Measurements from ENCODE around the gene ZSWIM7. TPM values are rescaled to one million over a fixed set of nuclear protein-coding genes. Genes with fewer than 3 reads are reported as not detected.

Gene ZSWIM7
- polyA plus RNA-seq, 3 donors, result 43.1 to 70.1 (median 67.1) TPM

DNA sequence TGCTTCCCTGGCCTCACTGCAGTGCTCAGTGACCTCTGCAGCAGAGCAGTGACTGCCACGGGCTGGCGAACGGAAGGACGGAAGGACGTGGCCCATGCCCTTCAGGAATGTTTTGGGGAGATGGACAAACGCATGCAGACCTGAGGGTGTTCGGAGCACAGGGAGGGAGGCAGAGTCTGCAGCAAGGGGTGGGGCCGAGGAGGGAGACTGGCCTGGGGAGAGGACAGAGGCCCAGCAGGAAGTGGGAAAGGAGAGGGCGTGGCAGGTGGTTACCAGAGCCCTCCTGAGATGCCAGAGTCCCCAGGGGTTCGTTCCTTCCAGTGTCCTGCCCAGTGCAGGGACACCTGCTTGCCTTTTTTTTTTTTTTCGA lies 32.6 kb downstream of the ZSWIM7 start:
- DNase-seq, result peak in 1 of 3 donors; percentile 19
- H3K27ac ChIP-seq (ENCODE audit: low read depth in 1 of 2, low read length in 2 of 2), result peak overlapping the region; percentile 86 to 88
- peak overlapping the region; percentile 73 for H3K4me2 ChIP-seq (replicated peaks; ENCODE audit: extremely low read depth, low read length, poor library complexity, severe bottlenecking)
- intact Hi-C loops (cut with micrococcal nuclease), result no loop called here
- no peaks in the 10 kb centered on the region for H3K9me3 Mint-ChIP-seq
- no peaks in the 10 kb centered on the region for H4K20me1 ChIP-seq (ENCODE audit: insufficient read depth, low read length)
- H3K9ac ChIP-seq (ENCODE audit: insufficient read depth, low read length, poor library complexity, severe bottlenecking), result peak overlapping the region; percentile 59
- H3K4me1 ChIP-seq (ENCODE audit: control insufficient read depth in 1 of 2, insufficient read depth in 2 of 2, low read length in 2 of 2), result peaks cover 37 to 50% of the 10 kb centered on the region in 2 donors
- H3K4me3 Mint-ChIP-seq, result peak overlapping the region; percentile 64 to 91
- H3K27me3 ChIP-seq (ENCODE audit: control insufficient read depth in 2 of 2, insufficient read depth in 2 of 2, low read length in 2 of 2), result no peaks in the 10 kb centered on the region
- TF ChIP-seq, protein P1, sequence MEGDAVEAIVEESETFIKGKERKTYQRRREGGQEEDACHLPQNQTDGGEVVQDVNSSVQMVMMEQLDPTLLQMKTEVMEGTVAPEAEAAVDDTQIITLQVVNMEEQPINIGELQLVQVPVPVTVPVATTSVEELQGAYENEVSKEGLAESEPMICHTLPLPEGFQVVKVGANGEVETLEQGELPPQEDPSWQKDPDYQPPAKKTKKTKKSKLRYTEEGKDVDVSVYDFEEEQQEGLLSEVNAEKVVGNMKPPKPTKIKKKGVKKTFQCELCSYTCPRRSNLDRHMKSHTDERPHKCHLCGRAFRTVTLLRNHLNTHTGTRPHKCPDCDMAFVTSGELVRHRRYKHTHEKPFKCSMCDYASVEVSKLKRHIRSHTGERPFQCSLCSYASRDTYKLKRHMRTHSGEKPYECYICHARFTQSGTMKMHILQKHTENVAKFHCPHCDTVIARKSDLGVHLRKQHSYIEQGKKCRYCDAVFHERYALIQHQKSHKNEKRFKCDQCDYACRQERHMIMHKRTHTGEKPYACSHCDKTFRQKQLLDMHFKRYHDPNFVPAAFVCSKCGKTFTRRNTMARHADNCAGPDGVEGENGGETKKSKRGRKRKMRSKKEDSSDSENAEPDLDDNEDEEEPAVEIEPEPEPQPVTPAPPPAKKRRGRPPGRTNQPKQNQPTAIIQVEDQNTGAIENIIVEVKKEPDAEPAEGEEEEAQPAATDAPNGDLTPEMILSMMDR (IDR thresholded peaks at IDR 0.05), result no peak
- H2AFZ ChIP-seq (ENCODE audit: insufficient read depth, low read depth, low read length, poor library complexity, severe bottlenecking), result peak overlapping the region; percentile 78
- peaks cover 0 to 7% of the 10 kb centered on the region in 2 donors for H3K36me3 ChIP-seq (replicated peaks in 1 of 2; ENCODE audit: control insufficient read depth in 1 of 2, insufficient read depth in 2 of 2, low read length in 2 of 2)
- peaks cover 48% of the 10 kb centered on the region for H3K4me1 Mint-ChIP-seq
- peaks cover 8 to 13% of the 10 kb centered on the region in 2 donors for H3K36me3 Mint-ChIP-seq
- H3K27me3 Mint-ChIP-seq (ENCODE audit: low read depth in 3 of 3), result peaks cover 0 to 5% (median 0%) of the 10 kb centered on the region in 3 donors
- H3K79me2 ChIP-seq (ENCODE audit: insufficient read depth, low read length), result peaks cover 12% of the 10 kb centered on the region
- peak overlapping the region in 2 of 3 experiments; percentile 8 to 64 for H3K4me3 ChIP-seq (replicated peaks in 1 of 3; ENCODE audit: low read depth in 2 of 3, low read length in 3 of 3)
- WGBS (ENCODE audit: insufficient coverage), result 30% methylated on average over 11 of the region's 11 CpGs
- H3K27ac Mint-ChIP-seq, result peak overlapping the region; percentile 87 to 97 (median 93)
- no peaks in the 10 kb centered on the region for H3K9me3 ChIP-seq (replicated peaks in 1 of 2; ENCODE audit: control insufficient read depth in 1 of 2, insufficient read depth in 1 of 2, low read length in 2 of 2)

DNA sequence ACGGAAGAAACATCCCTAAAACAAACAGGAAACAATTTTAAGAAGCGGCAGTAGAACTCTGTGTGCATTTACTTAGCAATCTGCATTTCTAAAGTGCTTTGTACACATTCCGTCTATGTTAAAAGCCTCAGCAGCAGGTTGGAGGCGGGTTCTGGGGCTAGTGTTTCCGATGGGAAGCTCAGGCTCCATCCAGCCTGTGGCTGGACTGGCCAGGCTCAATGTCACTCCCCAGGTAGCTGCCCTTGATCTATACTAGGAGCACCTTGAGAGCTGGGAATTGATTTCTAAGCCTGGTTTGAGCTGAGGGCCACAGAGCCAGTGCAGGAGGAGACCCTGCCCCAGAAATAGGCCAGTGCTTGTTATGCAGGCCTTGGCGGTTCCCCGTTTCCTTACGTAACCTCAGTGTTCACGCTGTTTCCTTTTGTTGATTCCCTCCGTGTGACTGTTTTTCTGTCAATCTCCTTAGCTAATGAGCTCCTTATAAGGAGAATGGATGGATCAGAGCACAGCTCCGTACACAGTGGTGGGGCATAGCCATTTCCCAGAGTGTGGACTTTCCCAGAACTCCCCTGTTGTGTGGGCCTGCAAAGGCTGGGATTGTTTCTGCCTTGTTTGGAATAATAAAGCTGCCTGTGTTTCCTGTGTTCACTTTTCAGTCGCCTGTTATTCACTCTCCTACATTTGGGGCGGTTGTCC lies 33.2 kb downstream of the ZSWIM7 start:
- Mint-ChIP-seq H3K4me3 (peak overlapping the region; percentile 64 to 91), H3K27ac (peak overlapping the region; percentile 87 to 97 (median 93)), H3K36me3 (peaks cover 8 to 12% of the 10 kb centered on the region in 2 donors), H3K27me3 (ENCODE audit: low read depth in 3 of 3) (peaks cover 0 to 2% (median 0%) of the 10 kb centered on the region in 3 donors), H3K9me3 (no peaks in the 10 kb centered on the region), H3K4me1 (peaks cover 44% of the 10 kb centered on the region)
- Histone ChIP-seq H4K20me1 (ENCODE audit: insufficient read depth, low read length) (no peaks in the 10 kb centered on the region), H3K4me1 (ENCODE audit: control insufficient read depth in 1 of 2, insufficient read depth in 2 of 2, low read length in 2 of 2) (peaks cover 32 to 45% of the 10 kb centered on the region in 2 donors), H3K27ac (ENCODE audit: low read depth in 1 of 2, low read length in 2 of 2) (peak overlapping the region; percentile 86 to 88), H3K9me3 (replicated peaks in 1 of 2; ENCODE audit: control insufficient read depth in 1 of 2, insufficient read depth in 1 of 2, low read length in 2 of 2) (no peaks in the 10 kb centered on the region), H3K4me2 (replicated peaks; ENCODE audit: extremely low read depth, low read length, poor library complexity, severe bottlenecking) (peak overlapping the region; percentile 73), H3K27me3 (ENCODE audit: control insufficient read depth in 2 of 2, insufficient read depth in 2 of 2, low read length in 2 of 2) (no peaks in the 10 kb centered on the region), H3K4me3 (replicated peaks in 1 of 3; ENCODE audit: low read depth in 2 of 3, low read length in 3 of 3) (peak overlapping the region; percentile 1 to 64 (median 8)), H3K79me2 (ENCODE audit: insufficient read depth, low read length) (peaks cover 12% of the 10 kb centered on the region), H3K9ac (ENCODE audit: insufficient read depth, low read length, poor library complexity, severe bottlenecking) (peak overlapping the region; percentile 59), H3K36me3 (replicated peaks in 1 of 2; ENCODE audit: control insufficient read depth in 1 of 2, insufficient read depth in 2 of 2, low read length in 2 of 2) (peaks cover 0 to 7% of the 10 kb centered on the region in 2 donors), H2AFZ (ENCODE audit: insufficient read depth, low read depth, low read length, poor library complexity, severe bottlenecking) (peak overlapping the region; percentile 78)
- DNase-seq, result peak; percentile 41 to 67 (median 48)
- intact Hi-C loops (cut with micrococcal nuclease), result no loop called here
- TF ChIP-seq, protein P1 (IDR thresholded peaks at IDR 0.05), result no peak
- 5% methylated on average over 7 of the region's 13 CpGs for WGBS (ENCODE audit: insufficient coverage)
